Brain microvascular endothelial cell (primary cell): ENCODE data around the gene LRRC71.

Experiments
- DNase-seq: peaks from one replicate; pipeline ENCODE4 v3.0.0-alpha.2; 2020
- H3K27ac ChIP-seq: fragments of 250-450 bp; sonication (Bioruptor Pico); 2 replicates; pipeline ENCODE4 v1.5.1; 2020; ENCODE audit warnings: mild to moderate bottlenecking, moderate library complexity
- H3K27me3 ChIP-seq: fragments of 250-450 bp; sonication (Bioruptor Pico); replicated peaks from 2 replicates; pipeline ENCODE4 v1.5.1; 2020; ENCODE audit warnings: mild to moderate bottlenecking
- H3K36me3 ChIP-seq: fragments of 250-450 bp; sonication (Bioruptor Pico); replicated peaks from 2 replicates; pipeline ENCODE4 v1.5.1; 2020; ENCODE audit warnings: mild to moderate bottlenecking
- H3K4me3 ChIP-seq: 2 replicates; pipeline ENCODE4 v1.5.1; 2011; ENCODE audit warnings: low read depth, mild to moderate bottlenecking, control low read depth, low read length, moderate library complexity
- CTCF ChIP-seq: IDR thresholded peaks from 2 replicates; pipeline ENCODE4 v1.5.1; 2011; ENCODE audit warnings: low read depth, mild to moderate bottlenecking, moderate library complexity, low read length, control low read depth, inconsistent platforms; ENCODE audit errors: missing control alignments
- in situ Hi-C: cut with HindIII; loops from 2 replicates; pipeline ENCODE4 v1.10.0; 2017; ENCODE audit warnings: low sequenced_read_pairs, low pct_ligation_motif_present

Gene LRRC71

DNA sequence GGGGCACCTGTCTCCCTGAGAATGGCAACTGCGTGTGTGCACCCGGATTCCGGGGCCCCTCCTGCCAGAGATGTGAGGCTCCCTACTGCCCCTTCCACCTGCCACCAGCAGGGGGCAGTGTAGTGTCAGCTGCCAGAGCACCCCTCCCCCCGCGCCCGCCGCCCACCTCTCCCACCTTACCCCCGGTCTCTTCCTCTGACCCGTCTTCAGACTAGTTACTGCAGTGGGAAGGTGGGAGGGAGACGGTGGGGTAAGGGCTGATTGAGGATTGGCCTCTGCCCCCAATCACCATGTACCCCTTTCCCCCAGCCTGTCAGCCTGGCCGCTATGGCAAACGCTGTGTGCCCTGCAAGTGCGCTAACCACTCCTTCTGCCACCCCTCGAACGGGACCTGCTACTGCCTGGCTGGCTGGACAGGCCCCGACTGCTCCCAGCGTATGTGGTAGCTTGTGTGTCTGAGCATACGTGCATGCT is 10.1 kb upstream of the LRRC71 start:
- Histone ChIP-seq H3K36me3 (peaks cover 47% of the 10 kb centered on the region), H3K27ac (no peak overlapping the region), H3K4me3 (no peak overlapping the region), H3K27me3 (no peaks in the 10 kb centered on the region)
- TF ChIP-seq CTCF, result peak; percentile 89
- in situ Hi-C loops, result no loop called here
- no peak for DNase-seq

GRCh38 chr1:156911577-156912298 is 8.7 kb upstream of the LRRC71 start:
- Histone ChIP-seq H3K27ac (no peak overlapping the region), H3K36me3 (peaks cover 46% of the 10 kb centered on the region), H3K4me3 (no peak overlapping the region), H3K27me3 (no peaks in the 10 kb centered on the region)
- no peak for DNase-seq
- no peak for TF ChIP-seq CTCF
- in situ Hi-C loops, result no loop called here

GRCh38 chr1:156912310-156912709 is 8.1 kb upstream of the LRRC71 start:
- in situ Hi-C loops, result no loop called here
- no peak overlapping the region for H3K4me3 ChIP-seq
- no peak for DNase-seq
- no peaks in the 10 kb centered on the region for H3K27me3 ChIP-seq
- no peak overlapping the region for H3K27ac ChIP-seq
- peaks cover 43% of the 10 kb centered on the region for H3K36me3 ChIP-seq
- no peak for TF ChIP-seq CTCF

DNA sequence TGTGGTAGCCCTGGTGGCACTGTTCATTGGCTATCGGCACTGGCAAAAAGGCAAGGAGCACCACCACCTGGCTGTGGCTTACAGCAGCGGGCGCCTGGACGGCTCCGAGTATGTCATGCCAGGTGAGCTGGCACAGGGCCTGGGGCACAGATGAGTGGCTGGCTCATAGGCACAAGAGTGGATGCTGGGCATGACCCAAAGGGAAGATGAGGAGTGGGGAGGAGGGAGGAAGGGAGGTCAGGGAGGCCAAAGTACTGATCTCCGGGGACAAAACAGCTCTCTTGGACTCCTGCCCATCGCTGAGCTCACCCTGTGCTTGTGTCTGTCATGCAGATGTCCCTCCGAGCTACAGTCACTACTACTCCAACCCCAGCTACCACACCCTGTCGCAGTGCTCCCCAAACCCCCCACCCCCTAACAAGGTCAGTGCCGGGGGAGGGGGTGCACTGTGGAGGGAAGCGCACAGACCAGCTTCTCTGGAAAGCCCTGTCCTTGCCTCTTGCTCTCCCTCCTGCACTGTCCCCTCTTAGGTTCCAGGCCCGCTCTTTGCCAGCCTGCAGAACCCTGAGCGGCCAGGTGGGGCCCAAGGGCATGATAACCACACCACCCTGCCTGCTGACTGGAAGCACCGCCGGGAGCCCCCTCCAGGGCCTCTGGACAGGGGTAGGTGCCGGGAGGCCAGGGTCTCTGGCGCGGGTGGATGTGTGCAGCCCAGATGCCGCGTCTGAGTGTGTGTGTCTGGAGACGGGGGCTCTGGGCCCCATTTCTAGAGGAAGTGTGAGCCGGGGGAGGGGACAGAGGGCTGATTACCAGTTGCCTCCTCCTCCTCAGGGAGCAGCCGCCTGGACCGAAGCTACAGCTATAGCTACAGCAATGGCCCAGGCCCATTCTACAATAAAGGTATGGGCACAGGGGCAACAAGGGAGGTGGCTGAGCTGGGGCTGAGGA is 7.3 kb upstream of the LRRC71 start:
- no peak overlapping the region for H3K27ac ChIP-seq
- no peaks in the 10 kb centered on the region for H3K27me3 ChIP-seq
- in situ Hi-C loops, result no loop called here
- TF ChIP-seq CTCF, result no peak
- DNase-seq, result no peak
- no peak overlapping the region for H3K4me3 ChIP-seq
- H3K36me3 ChIP-seq, result peaks cover 41% of the 10 kb centered on the region

DNA sequence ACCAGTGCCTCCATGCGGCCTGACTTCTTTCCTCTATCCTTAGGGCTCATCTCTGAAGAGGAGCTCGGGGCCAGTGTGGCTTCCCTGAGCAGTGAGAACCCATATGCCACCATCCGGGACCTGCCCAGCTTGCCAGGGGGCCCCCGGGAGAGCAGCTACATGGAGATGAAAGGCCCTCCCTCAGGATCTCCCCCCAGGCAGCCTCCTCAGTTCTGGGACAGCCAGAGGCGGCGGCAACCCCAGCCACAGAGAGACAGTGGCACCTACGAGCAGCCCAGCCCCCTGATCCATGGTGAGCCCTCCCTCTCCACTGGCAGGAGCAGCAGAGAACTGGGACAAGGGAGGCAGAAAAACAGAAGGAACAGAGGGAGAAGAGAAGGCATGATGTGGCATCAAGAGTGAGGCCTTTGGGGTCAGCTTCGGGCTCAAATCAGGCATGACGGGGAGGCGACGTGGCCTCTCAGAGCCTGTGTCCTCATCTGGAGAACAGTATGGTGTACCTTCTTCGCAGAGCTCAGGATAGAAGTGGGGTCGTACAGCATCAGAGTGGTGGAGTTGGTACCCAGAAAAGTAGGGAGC is 6.5 kb upstream of the LRRC71 start:
- no peak for DNase-seq
- in situ Hi-C loops, result no loop called here
- H3K27ac ChIP-seq, result no peak overlapping the region
- no peaks in the 10 kb centered on the region for H3K27me3 ChIP-seq
- peaks cover 33% of the 10 kb centered on the region for H3K36me3 ChIP-seq
- H3K4me3 ChIP-seq, result no peak overlapping the region
- no peak for TF ChIP-seq CTCF
